Posterior vena cava (tissue), 2 donors: ENCODE data around the gene GABARAP. TPM values are rescaled to one million over a fixed set of nuclear protein-coding genes. Genes with fewer than 3 reads are reported as not detected.

ENCODE experiments used
- DNase-seq: peaks from one replicate; pipeline ENCODE4 v3.0.0-alpha.2; 2020; ENCODE audit warnings: low spot score
- intact Hi-C, 2 donors: fragments of 100-400 bp; cut with DNase I; formaldehyde crosslinking; loops; one replicate each; pipeline versions ENCODE4 v1.14.1 to v1.14.2; 2022 to 2023
- microRNA-seq, 2 donors: library from miRNA; unstranded; fragments of <30 nt; microRNA quantifications; one replicate each; pipeline ENCODE4 v1.2.0, GENCODE V29; 2020 to 2021; ENCODE audit warnings: borderline microRNAs expressed in 2 of 2
- total RNA-seq, 2 donors: library from RNA; stranded (reverse); fragmentation: NEBNext Ultra II Directional; extraction: Animal tissue kit (Norgen Biotek cat#: 25700); gene quantifications; one replicate each; pipeline ENCODE4 v1.2.1, GENCODE V29; 2021
- donor health status: DM: yes; HTN: yes; CAD: no.
- donor health status: DM: yes; HTN: yes; CAD: no.

Gene GABARAP
- total RNA-seq, 2 donors from 2014 or later = 341 to 405 TPM

DNA sequence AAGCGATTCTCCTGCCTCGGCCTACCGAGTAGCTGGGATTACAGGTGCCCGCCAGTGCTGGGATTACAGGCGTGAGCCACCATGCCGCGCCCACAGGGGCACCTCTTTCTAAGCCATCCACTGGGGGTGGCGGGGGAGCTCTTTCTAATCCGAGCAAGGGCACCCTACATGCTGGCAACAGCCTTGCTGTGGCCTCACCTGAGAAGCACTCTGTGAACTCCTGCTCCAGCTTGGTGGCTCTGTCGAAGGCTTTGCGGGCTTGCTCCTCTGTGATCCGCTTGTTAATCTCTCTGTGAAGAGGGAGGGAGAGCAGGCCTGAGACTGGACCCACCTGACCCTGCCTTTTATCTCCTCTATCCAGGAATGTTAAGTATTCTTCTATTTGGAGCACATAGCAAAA lies 51.2 kb downstream of the GABARAP start:
- no peak for DNase-seq
- intact Hi-C loops = no loop called here

DNA sequence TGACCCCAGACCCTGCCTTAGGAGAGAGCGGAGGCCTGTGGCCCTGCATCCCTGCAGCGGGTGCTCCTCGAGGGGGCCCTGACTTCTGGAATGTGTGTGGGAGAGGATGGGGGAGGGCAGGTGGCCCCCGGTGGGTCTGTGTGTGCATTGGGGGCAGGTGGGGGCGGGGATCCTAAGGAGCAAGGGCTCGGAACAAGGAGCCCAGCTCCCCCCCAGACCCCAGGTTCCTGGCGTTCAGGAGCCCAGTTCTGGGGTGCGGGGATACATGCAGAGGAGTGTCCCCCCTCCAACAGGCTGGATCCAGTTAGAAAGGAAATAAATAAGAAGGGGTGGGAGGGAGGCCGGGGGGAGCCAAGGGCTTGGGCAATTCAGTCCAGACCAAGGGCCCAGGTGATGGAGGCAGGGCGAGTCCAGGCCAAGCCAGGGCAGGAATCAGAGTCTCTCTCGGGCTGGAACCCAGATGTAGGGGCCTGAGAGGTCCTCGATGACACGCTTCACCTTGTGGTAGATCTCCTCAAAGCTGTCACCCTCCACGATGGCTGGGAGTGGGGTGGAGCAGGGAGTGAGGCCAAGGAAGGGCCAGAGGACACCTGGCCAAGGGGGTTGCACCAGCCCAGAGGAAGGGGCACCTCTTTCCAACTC lies 51.9 kb downstream of the GABARAP start:
- intact Hi-C loops = no loop called here
- no peak for DNase-seq

Small RNA genes lying within 50 kb of the gene (microRNA-seq; reads per million reads assigned to microRNA genes)
- gene MIR324 = 879 to 1,238 reads per million in 2 donors

Other genes with a start within 250 kb of the GABARAP start
- under 1 TPM in 1 of 2 donors, not detected in 1; 0.14 TPM for gene ALOX12, start 246.4 kb downstream of the GABARAP start, total RNA-seq
- gene RNASEK, start 229.8 kb downstream of the GABARAP start, total RNA-seq = 100 to 1,000 TPM; 153 to 154 TPM
- 10 to 100 TPM; 21.2 to 29.7 TPM for gene BCL6B, start 219.4 kb downstream of the GABARAP start, total RNA-seq
- 1 to 10 TPM; 1.5 to 1.6 TPM for gene SLC16A13, start 206.4 kb downstream of the GABARAP start, total RNA-seq
- 1 to 10 TPM in 1 of 2 donors, under 1 TPM in 1; 0.52 to 1.3 TPM for gene SLC16A11, start 198.4 kb downstream of the GABARAP start, total RNA-seq
- 10 to 100 TPM in 1 of 2 donors, 1 to 10 TPM in 1; 5.9 to 13.9 TPM for gene CLEC10A, start 162.2 kb downstream of the GABARAP start, total RNA-seq
- 1 to 10 TPM in 1 of 2 donors, under 1 TPM in 1; 0.90 to 1.3 TPM for gene ASGR2, start 127.6 kb downstream of the GABARAP start, total RNA-seq
- gene ASGR1, start 63.1 kb downstream of the GABARAP start, total RNA-seq = 1 to 10 TPM; 1.2 to 2.2 TPM
- 10 to 100 TPM; 20.8 to 21.2 TPM for gene DLG4, start 22.6 kb downstream of the GABARAP start, total RNA-seq
- gene ACADVL, start 22.5 kb downstream of the GABARAP start, total RNA-seq = 100 to 1,000 TPM; 444 to 567 TPM
- gene DVL2, start 7.9 kb downstream of the GABARAP start, total RNA-seq = 10 to 100 TPM; 21.9 to 26.7 TPM
- 10 to 100 TPM; 20.4 to 27.5 TPM for gene PHF23, start 3.0 kb downstream of the GABARAP start, total RNA-seq
- gene CTDNEP1, start 9.3 kb upstream of the GABARAP start, total RNA-seq = 10 to 100 TPM; 79.5 to 89.2 TPM
- gene ELP5, start 9.8 kb upstream of the GABARAP start, total RNA-seq = 10 to 100 TPM; 36.5 to 40.0 TPM
- 1 to 10 TPM; 1.6 to 4.4 TPM for gene CLDN7, start 20.0 kb upstream of the GABARAP start, total RNA-seq
- gene SLC2A4, start 39.3 kb upstream of the GABARAP start, total RNA-seq = 10 to 100 TPM; 13.5 to 21.3 TPM
- gene YBX2, start 52.2 kb upstream of the GABARAP start, total RNA-seq = 1 to 10 TPM; 1.7 to 1.8 TPM
- gene EIF5A, start 65.2 kb upstream of the GABARAP start, total RNA-seq = 100 to 1,000 TPM; 275 to 328 TPM
- 10 to 100 TPM; 47.0 to 47.9 TPM for gene GPS2, start 72.9 kb upstream of the GABARAP start, total RNA-seq
- 10 to 100 TPM; 20.0 to 22.8 TPM for gene NEURL4, start 86.9 kb upstream of the GABARAP start, total RNA-seq
- 10 to 100 TPM; 11.9 to 15.2 TPM for gene ACAP1, start 94.1 kb upstream of the GABARAP start, total RNA-seq
- gene KCTD11, start 109.7 kb upstream of the GABARAP start, total RNA-seq = 10 to 100 TPM in 1 of 2 donors, 1 to 10 TPM in 1; 8.8 to 10.0 TPM
- not detected for gene TMEM95, start 112.7 kb upstream of the GABARAP start, total RNA-seq
- 1 to 10 TPM; 1.6 to 1.8 TPM for gene TNK1, start 138.6 kb upstream of the GABARAP start, total RNA-seq
- gene PLSCR3, start 152.1 kb upstream of the GABARAP start, total RNA-seq = 10 to 100 TPM; 31.8 to 37.6 TPM
- 10 to 100 TPM; 39.3 to 65.5 TPM for gene TMEM256, start 161.6 kb upstream of the GABARAP start, total RNA-seq
- 10 to 100 TPM; 31.6 to 34.2 TPM for gene NLGN2, start 165.4 kb upstream of the GABARAP start, total RNA-seq
- not detected for gene SPEM1, start 177.9 kb upstream of the GABARAP start, total RNA-seq
- gene SPEM2, start 183.2 kb upstream of the GABARAP start, total RNA-seq = not detected
- gene SPEM3, start 186.4 kb upstream of the GABARAP start, total RNA-seq = not detected
- gene TMEM102, start 193.0 kb upstream of the GABARAP start, total RNA-seq = 1 to 10 TPM; 1.8 to 3.0 TPM
- 1 to 10 TPM; 2.7 to 3.8 TPM for gene FGF11, start 197.1 kb upstream of the GABARAP start, total RNA-seq
- 10 to 100 TPM in 1 of 2 donors, 1 to 10 TPM in 1; 7.8 to 10.5 TPM for gene CHRNB1, start 202.6 kb upstream of the GABARAP start, total RNA-seq
- gene ZBTB4, start 237.2 kb upstream of the GABARAP start, total RNA-seq = 10 to 100 TPM; 67.3 to 67.9 TPM
- gene SLC35G6, start 239.0 kb upstream of the GABARAP start, total RNA-seq = not detected
- 10 to 100 TPM; 65.5 to 70.0 TPM for gene POLR2A, start 241.9 kb upstream of the GABARAP start, total RNA-seq